GM06990 (cell line): Measurements from ENCODE around the gene SLFN5.

Experiments used
- DNase-seq: peaks from one replicate; pipeline ENCODE4 v3.0.0-alpha.2; 2011; ENCODE audit not compliant: insufficient read length; ENCODE audit errors: extremely low read depth
- H3K27me3 ChIP-seq: replicated peaks from 2 replicates; pipeline ENCODE4 v1.6.0; 2011; ENCODE audit warnings: low read length; ENCODE audit not compliant: control insufficient read depth, insufficient read depth
- H3K36me3 ChIP-seq: 2 replicates; pipeline ENCODE4 v1.5.1; 2011; ENCODE audit warnings: low read length; ENCODE audit not compliant: control insufficient read depth, insufficient read depth
- H3K4me3 ChIP-seq: replicated peaks from 2 replicates; pipeline ENCODE4 v1.5.1; 2011; ENCODE audit warnings: low read depth, mild to moderate bottlenecking, control low read depth, low read length
- CTCF ChIP-seq: IDR thresholded peaks from 2 replicates; pipeline ENCODE4 v1.5.1; 2011; ENCODE audit warnings: low read length, control low read depth, mild to moderate bottlenecking, inconsistent platforms; ENCODE audit not compliant: insufficient read depth, poor library complexity, severe bottlenecking

SLFN5 gene

GRCh38 chr17:35314415-35315216 is 71.7 kb downstream of the SLFN5 start:
- Histone ChIP-seq H3K36me3 (no peaks in the 10 kb centered on the region), H3K27me3 (no peaks in the 10 kb centered on the region; the same call in 1 of the 2 replicates), H3K4me3 (no peak overlapping the region)
- DNase-seq = peak; percentile 9
- no peak for TF ChIP-seq CTCF

- H3K27me3 ChIP-seq = no peaks in the 10 kb centered on the region; the same call in 1 of the 2 replicates
- H3K4me3 ChIP-seq = no peak overlapping the region
- H3K36me3 ChIP-seq = no peaks in the 10 kb centered on the region
- no peak for TF ChIP-seq CTCF
- no peak for DNase-seq
Measured at GRCh38 chr17:35315283-35315682, 72.4 kb downstream of the SLFN5 start.

- no peaks in the 10 kb centered on the region; the same call in 1 of the 2 replicates for H3K27me3 ChIP-seq
- no peak for DNase-seq
- no peaks in the 10 kb centered on the region for H3K36me3 ChIP-seq
- no peak overlapping the region for H3K4me3 ChIP-seq
- no peak for TF ChIP-seq CTCF
Measured at GRCh38 chr17:35315971-35316370, 73.1 kb downstream of the SLFN5 start.

GRCh38 chr17:35322749-35323148 is 79.9 kb downstream of the SLFN5 start:
- no peak for TF ChIP-seq CTCF
- H3K4me3 ChIP-seq = no peak overlapping the region
- DNase-seq = no peak
- H3K36me3 ChIP-seq = no peaks in the 10 kb centered on the region
- H3K27me3 ChIP-seq = no peaks in the 10 kb centered on the region; the same call in 1 of the 2 replicates
